T-helper 9 cell (primary cell): ENCODE data around the gene ATAD2B.
"Not testable (repeated sequence)": the region's sequence is repeated elsewhere in the genome, so short reads cannot be mapped to it uniquely, and the experiment has no call there.

Source experiments
- DNase-seq: peaks from one replicate; pipeline ENCODE4 v3.0.0-alpha.2; 2020

The ATAD2B gene

GRCh38 chr2:23782646-23783045 lies 144.3 kb downstream of the ATAD2B start:
- DNase-seq, result no peak

GRCh38 chr2:23782126-23782525 lies 144.8 kb downstream of the ATAD2B start:
- DNase-seq, result no peak

DNA sequence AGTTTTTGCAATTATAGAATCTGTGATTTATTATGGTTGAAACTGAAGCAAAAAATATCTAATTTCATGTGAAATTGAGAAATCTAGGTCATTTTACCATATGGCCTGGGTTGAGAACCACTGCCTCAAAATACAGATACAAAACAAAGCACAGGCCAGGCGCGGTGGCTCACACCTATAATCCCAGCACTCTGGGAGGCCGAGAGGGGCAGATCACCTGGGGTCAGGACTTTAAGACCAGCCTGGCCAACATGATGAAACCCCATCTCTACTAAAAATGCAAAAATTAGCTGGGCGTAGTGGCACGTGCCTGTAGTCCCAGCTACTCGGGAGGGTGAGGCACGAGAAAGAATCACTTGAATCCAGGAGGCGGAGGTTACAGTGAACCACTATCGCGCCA lies 146.5 kb downstream of the ATAD2B start:
- DNase-seq, result not testable (repeated sequence)

- DNase-seq, result no peak
These were observed 149.1 kb downstream of the ATAD2B start for GRCh38 chr2:23777826-23778225.

- no peak for DNase-seq
These were observed 150.9 kb downstream of the ATAD2B start for GRCh38 chr2:23776021-23776420.

DNA sequence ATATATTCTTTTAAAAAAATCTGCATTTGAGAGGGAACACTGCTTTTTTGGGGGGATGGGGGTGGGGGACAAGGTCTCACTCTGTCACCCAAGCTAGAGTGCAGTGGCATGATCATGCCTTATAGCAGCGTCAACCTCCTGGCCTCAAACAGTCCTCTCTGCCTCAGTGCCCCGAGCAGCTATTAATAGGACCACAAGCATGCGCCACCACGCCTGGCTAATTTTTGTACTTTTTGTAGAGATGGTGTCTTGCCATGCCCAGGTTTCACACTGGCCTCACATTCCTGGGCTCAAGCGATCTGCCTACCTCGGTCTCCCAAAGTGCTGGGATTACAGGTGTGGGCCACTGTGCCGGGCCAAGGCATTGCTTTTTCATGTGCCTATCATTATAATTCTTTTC lies 154.2 kb downstream of the ATAD2B start:
- no peak for DNase-seq

- no peak for DNase-seq
These were observed 154.9 kb downstream of the ATAD2B start for GRCh38 chr2:23772056-23772455.

GRCh38 chr2:23769364-23769763 lies 157.6 kb downstream of the ATAD2B start:
- DNase-seq, result no peak

DNA sequence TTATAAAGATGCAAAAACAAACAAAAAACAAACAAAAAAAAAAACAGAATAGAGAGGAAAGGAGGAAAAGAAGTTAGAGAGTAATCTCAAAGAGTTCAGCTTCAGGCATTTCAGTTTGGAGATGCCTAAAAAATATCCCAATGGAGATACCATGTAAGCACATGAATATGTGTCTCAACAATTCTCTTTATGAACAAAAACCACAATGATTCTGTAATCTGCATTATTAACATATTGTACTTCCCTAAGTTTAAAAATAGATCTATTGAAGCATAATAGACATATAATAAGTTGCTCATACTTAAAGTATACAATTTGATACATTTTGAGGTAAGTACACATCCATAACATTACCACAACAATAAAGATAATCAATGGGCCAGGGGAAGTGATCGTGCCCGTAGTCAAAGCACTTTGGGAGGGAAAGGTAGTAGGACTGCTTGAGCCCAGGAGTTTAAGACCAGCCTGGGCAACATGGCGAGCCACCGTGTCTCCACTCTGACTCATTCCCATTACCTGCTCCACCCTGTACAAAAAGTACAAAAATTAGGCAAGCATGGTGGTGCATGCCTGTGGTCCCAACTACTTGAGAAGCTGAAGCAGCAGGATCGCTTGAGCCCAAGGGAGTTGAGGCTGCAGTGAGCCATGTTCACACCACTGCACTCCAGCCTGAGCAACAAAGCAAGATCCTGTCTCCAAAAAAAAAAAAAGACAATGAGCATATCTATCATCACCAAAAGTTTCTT lies 158.9 kb downstream of the ATAD2B start:
- DNase-seq, result no peak

- no peak for DNase-seq
These were observed 164.8 kb downstream of the ATAD2B start for GRCh38 chr2:23762141-23762540.

GRCh38 chr2:23761638-23762037 lies 165.3 kb downstream of the ATAD2B start:
- DNase-seq, result no peak

- DNase-seq, result no peak
These were observed 166.2 kb downstream of the ATAD2B start for GRCh38 chr2:23760736-23761135.

GRCh38 chr2:23757686-23758433 lies 169.1 kb downstream of the ATAD2B start:
- DNase-seq, result no peak

- DNase-seq, result no peak
These were observed 170.2 kb downstream of the ATAD2B start for GRCh38 chr2:23756593-23757292.

DNA sequence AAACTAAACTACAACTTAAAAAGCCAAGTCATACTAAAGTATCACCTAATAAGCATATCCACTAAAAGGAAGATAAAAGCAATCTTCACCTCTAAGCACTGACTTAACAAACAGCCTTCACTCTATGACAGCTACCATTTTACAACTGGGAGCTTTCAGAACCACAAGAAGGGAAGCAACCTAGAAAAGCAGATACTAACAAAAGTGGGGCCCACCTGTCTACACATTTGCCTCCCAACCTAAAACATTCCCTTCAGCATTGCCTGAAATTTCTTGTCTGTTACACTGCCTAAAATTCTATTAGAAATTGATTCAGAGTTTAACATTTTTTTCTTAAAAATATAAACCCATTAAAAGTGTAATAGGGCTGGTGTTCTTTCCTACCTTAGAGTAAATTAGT lies 172.0 kb downstream of the ATAD2B start:
- DNase-seq, result no peak

GRCh38 chr2:23753291-23754010 lies 173.5 kb downstream of the ATAD2B start:
- DNase-seq, result no peak

DNA sequence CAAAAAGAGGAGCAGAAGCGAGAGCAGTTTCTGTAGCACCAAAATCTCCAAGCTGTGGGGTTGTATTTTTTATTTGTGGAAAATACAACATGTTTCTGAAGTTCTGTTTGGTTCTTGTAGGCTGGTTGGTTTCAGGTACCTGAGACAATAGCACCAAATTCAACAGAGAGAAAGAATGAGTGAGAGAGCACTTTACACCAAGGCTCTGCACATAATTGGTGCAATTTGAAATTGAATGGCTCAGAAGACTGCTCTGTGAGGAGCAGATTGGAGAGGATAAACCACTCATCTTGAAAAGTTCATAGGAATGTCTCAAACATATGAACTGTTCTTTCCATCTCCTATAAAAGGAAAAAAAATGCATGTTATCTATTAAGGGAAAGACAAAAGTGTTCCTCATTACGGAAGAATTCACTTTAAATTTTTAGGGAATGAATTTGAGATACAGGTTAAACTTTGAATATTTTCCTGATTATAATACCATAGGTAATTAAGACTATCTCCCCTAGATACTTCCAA lies 175.1 kb downstream of the ATAD2B start:
- DNase-seq, result no peak

DNA sequence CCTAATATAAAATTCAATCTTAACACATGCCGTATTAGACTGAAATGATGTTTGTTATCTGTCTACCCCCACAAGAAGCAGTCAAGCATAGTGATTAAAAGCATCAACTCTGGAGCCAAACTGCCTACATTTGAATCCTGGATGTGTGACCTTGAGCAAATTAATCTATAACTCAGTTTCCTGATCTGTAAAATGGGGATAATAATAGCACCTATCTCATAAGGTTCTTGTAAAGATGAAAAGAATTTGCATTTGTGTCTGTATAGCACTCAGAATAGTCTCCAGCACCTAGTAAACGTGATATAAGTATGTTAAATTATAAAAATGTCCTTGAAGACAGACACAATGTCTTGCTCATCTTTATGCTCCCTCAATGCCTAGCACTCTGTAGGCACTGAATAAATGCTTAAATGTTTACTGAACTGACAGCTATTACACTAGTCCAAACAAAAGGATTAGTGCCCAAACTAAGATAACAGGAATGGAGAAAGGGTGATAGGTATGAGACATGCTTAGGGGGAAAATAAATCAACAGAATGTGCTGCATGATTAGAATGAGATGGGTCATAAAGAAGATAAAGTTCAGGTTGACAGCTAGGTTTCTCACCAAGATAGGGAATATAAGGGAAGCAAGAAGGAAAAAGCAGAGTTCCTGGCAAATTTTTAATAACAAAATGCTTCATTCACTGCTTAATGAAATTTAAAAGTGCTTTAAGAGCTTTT lies 180.6 kb downstream of the ATAD2B start:
- no peak for DNase-seq

DNA sequence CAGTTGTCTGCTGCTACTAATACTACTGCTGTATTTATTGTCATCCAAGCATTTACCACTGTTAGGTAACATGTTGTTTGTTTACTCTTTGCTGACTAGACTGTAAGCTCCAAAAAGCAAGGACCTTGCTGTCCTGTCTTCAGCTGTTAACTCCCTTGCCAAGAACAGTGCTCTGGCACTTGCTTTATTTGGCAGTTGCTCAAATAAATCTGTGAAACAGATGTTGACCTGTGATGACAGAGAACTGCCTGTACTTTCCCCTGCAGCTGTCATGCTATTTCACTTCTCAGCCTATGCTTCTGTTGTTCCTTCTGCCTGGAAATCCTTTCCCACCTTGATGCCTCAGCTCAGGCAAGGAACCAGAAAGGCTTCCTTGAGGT lies 181.2 kb downstream of the ATAD2B start:
- no peak for DNase-seq

- DNase-seq, result no peak
These were observed 181.7 kb downstream of the ATAD2B start for GRCh38 chr2:23745068-23745725.

DNA sequence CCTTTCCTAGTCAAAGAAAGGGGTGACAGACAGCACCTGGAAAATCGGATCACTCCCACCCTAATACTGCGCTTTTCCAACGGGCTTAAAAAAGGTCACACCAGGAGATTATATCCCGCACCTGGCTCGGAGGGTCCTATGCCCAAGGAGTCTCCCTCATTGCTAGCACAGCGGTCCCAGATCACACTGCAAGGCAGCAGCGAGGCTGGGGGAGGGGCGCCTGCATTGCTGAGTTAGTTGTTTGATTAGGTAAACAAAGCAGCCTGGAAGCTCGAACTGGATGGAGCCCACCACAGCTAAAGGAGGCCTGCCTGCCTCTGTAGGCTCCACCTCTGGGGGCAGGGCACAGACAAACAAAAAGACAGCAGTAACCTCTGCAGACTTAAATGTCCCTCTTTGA lies 190.1 kb downstream of the ATAD2B start:
- DNase-seq, result not testable (repeated sequence)

GRCh38 chr2:23734416-23734815 lies 192.5 kb downstream of the ATAD2B start:
- no peak for DNase-seq
